HG02571 (cell line): Measurements from ENCODE around the gene MCC.

Experiments
- ATAC-seq: cut with Tn5 transposase; IDR thresholded peaks from one replicate; pipeline ENCODE4 v1.9.1; 2021; ENCODE audit warnings: mild to moderate bottlenecking, moderate library complexity; ENCODE audit not compliant: unreplicated experiment

MCC gene

GRCh38 chr5:113230711-113231652, 257.3 kb downstream of the MCC start:
- ATAC-seq: no peak

- no peak for ATAC-seq
These were observed 260.5 kb downstream of the MCC start for GRCh38 chr5:113227798-113228197.

- no peak for ATAC-seq
These were observed 262.0 kb downstream of the MCC start for GRCh38 chr5:113226116-113226736.

- no peak for ATAC-seq
These were observed 263.0 kb downstream of the MCC start for GRCh38 chr5:113225259-113225658.

GRCh38 chr5:113224605-113225065, 263.6 kb downstream of the MCC start:
- no peak for ATAC-seq

- ATAC-seq: no peak
These were observed 264.2 kb downstream of the MCC start for GRCh38 chr5:113223831-113224604.

- no peak for ATAC-seq
These were observed 264.9 kb downstream of the MCC start for GRCh38 chr5:113223315-113223714.

- ATAC-seq: no peak
These were observed 266.7 kb downstream of the MCC start for GRCh38 chr5:113221294-113222176.

GRCh38 chr5:113219695-113220094, 268.6 kb downstream of the MCC start:
- ATAC-seq: no peak

GRCh38 chr5:113218906-113219517, 269.2 kb downstream of the MCC start:
- no peak for ATAC-seq

GRCh38 chr5:113218200-113218599, 270.1 kb downstream of the MCC start:
- ATAC-seq: no peak

GRCh38 chr5:113217619-113218184, 270.6 kb downstream of the MCC start:
- ATAC-seq: no peak

GRCh38 chr5:113216545-113216944, 271.7 kb downstream of the MCC start:
- no peak for ATAC-seq

GRCh38 chr5:113215401-113216060, 272.7 kb downstream of the MCC start:
- ATAC-seq: no peak

GRCh38 chr5:113214606-113215323, 273.5 kb downstream of the MCC start:
- ATAC-seq: no peak

GRCh38 chr5:113213551-113214425, 274.5 kb downstream of the MCC start:
- no peak for ATAC-seq

GRCh38 chr5:113212244-113212920, 275.9 kb downstream of the MCC start:
- ATAC-seq: no peak
